GM10847 (cell line): Measurements from ENCODE around the gene MAOB.

Experiments used
- POLR2A ChIP-seq: IDR thresholded peaks from 2 replicates; pipeline ENCODE4 v1.6.1; 2011; ENCODE audit not compliant: insufficient read length; ENCODE audit errors: extremely low read depth

The MAOB gene

GRCh38 chrX:43822014-43822413 lies 60.2 kb downstream of the MAOB start:
- TF ChIP-seq POLR2A, result no peak

- TF ChIP-seq POLR2A, result no peak
Measured at GRCh38 chrX:43817444-43817843, 64.8 kb downstream of the MAOB start.

DNA sequence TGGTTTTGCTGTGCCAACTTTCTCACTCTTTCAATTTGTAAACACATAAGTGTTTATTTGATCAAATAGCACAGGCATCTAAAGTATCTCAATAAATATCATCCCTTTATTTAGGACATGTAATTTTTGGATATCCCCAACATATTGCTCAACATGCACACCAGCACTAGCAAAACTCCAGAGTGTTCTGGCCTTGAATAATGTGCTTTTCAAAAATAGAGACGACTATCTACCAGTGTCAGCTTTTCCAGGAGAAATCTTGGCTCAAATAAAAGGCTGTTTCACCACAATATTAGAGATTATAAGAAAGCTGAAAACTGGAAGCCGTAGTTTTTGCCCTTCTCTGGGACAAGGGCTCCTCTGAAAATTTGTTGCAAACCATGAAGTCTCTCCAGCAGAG lies 67.0 kb downstream of the MAOB start:
- TF ChIP-seq POLR2A, result no peak

DNA sequence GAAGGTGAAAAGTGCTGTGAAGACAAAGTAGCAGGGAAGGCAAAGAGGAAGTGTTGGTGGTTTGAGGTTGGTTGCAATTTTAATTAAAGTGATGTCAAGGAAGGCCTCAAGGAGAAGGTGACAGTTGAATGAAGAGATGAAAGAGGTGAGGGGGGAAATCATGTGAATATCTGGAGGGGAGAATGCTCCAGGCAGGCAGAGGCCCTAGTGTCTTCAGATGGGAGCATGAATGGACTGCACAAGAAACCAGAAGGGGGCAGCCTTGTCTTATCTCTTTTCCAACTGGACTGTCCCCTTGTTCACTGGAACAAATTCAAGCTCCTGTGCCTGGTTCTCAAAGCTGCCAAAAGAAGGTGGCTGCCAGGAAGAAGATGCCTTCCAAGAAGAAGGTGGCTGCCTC lies 68.4 kb downstream of the MAOB start:
- TF ChIP-seq POLR2A, result no peak

DNA sequence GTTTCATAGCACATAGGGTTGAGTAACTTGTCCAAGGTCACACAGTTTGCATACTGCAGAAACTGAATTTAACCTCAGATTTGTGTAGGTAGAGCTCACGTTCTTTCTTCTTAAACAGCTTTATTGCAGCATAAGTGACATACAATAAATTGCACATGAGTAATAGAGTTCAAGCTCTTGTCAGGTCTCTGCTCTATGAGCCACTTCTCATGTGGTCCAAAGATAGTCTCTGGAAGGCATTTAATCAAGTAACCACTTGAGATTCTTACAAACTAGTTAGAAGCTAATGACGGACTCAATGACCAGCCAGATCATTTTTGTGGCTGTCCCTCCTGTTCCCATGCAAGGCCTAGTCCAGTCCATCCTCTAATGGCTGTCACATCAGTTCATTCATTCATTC lies 68.9 kb downstream of the MAOB start:
- TF ChIP-seq POLR2A, result no peak

DNA sequence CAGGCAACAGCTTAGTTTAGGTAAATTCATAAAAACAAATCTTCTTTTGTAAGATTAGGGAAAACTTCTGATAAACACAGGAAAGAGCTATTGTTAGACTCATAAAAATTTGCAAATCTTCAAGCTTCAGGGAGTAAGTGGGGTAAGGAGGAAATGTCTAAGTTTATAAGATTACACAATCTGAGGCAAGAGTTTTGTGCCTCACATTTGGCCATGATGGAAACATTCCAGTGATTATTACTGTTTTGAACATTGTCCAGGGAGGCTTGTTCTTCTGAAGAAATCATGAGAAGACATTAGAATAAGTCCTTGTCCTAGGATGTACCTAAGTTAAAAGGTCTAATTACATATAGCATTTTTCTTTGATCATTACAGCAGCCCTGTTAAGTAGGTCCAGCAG lies 72.8 kb downstream of the MAOB start:
- TF ChIP-seq POLR2A, result no peak

GRCh38 chrX:43808231-43808630 lies 74.0 kb downstream of the MAOB start:
- TF ChIP-seq POLR2A, result no peak

DNA sequence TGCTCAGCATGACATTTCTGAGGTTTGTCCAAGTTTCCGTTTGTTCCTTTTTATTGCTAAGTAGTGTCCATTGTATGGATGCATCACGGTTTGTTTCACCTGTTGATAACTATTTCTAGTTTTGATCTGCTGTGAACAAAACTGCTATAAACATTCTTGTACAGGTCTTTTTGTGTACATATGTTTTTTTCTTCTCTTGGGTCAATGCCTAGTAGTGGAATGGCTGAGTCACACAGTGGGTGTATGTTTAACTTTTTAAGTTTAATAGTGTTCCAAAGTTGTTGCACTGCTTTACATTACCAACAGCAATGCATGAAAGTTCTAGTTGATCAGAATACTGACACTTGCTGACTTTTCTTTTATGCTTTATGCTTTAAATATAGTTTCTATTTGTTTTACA lies 76.7 kb downstream of the MAOB start:
- TF ChIP-seq POLR2A, result no peak

- TF ChIP-seq POLR2A, result no peak
Measured at GRCh38 chrX:43804021-43804420, 78.2 kb downstream of the MAOB start.

DNA sequence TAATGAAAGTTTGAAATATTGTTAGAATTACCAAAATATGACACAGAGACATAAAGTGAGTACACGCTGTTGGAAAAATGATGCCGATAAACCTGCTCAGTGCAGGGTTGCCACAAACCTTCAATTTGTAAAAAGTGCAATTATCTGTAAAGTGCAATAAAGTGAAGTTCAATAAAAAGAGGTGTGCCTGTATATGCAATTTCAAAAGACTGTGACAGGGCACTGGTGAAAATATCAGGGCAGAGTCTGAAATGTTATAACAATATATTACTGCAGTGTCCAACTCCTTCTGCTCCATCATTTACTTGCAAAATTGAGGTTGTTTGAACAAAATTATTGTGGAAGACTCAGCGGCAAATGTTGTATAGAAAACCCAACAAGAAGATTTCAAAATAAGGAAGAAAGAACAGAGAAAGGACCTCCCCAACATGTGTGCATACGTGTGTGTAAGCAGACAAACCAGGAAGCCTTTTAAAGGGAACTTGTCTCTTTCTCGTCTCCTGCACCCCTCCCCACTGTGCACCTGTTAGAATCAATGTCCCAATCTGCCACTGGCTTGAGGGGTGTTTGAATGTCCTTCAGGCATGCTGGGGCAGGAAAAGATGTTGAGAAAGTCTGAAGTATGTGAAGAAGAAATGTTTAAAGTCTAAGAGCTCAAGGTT lies 96.2 kb downstream of the MAOB start:
- TF ChIP-seq POLR2A, result no peak

DNA sequence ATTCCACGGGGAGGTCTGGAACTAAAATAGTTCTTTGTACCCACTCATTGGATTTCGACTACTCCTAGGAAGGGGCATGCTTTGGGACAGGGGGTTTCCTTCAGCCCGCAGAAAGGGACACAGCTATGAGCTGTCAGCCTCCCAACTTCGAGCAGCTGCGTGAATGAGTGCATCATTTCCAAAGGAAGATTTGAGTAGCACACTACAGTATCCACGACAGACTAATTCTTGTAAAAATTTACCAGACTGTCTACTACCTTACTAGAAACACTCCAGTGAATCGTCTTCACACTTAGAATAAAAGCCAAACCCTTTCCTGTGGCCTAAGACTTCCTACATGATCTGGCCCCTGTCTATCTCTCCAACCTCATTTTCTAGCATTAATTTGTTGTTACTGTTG lies 124.2 kb downstream of the MAOB start:
- no peak for TF ChIP-seq POLR2A

DNA sequence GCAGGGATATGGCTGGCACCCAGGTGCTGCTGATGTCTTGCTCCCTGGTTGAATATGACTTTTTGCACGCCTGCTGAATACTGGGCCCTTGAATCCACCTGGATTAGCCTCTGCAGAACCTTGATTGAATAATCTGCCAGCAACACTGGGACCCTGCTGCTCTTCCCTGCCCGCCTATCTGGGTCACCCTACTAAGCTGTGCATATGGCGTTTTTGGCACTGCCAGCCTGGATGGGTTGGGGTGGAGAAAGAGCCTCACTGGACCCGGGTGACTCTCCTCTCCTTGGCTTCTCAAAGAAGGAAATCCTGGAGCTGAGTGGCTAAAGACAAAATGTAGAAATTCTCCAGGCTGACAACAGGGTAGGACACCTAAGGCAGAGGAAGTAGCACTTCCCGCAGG lies 126.2 kb downstream of the MAOB start:
- no peak for TF ChIP-seq POLR2A

DNA sequence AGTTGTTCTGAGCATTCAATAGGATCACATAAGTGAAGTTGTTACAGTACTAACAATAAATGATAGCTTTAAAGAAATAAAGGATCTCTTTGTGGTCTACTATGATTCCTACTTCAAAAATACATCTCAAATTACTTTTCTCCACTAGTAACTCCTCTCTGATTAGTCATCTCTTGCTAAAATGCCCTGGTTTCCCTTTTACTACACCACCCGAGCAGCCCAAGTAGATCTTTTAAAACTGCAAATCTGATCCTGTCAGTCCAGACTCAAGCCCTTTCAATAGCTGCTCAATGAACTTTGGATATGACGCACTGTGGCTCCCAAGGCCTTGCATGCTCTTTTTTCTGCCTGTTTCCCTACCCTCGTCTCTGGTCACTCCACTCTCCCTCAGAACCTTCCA lies 128.6 kb downstream of the MAOB start:
- TF ChIP-seq POLR2A, result no peak

DNA sequence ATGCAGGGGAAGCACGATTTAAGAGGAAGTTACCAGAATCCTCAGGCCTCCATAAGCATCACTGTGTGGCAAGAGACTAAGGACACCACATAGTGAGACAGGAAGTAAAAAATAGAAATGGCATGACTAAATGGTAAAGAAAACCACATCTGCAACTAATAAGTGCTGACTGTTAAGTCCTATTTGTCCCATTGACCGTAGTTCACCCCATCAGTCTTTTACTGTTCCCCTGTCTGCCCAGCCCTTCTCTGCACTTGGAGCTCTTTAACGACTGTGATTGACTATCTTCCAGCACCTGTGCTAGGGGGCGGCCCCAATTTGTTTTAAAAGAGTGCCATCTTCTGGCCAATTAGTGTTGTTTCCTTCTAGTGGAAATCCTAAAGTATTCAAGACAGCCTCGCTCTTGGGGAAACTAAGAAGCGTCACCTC lies 132.0 kb downstream of the MAOB start:
- TF ChIP-seq POLR2A, result no peak

- TF ChIP-seq POLR2A, result no peak
Measured at GRCh38 chrX:43747476-43747875, 134.8 kb downstream of the MAOB start.

DNA sequence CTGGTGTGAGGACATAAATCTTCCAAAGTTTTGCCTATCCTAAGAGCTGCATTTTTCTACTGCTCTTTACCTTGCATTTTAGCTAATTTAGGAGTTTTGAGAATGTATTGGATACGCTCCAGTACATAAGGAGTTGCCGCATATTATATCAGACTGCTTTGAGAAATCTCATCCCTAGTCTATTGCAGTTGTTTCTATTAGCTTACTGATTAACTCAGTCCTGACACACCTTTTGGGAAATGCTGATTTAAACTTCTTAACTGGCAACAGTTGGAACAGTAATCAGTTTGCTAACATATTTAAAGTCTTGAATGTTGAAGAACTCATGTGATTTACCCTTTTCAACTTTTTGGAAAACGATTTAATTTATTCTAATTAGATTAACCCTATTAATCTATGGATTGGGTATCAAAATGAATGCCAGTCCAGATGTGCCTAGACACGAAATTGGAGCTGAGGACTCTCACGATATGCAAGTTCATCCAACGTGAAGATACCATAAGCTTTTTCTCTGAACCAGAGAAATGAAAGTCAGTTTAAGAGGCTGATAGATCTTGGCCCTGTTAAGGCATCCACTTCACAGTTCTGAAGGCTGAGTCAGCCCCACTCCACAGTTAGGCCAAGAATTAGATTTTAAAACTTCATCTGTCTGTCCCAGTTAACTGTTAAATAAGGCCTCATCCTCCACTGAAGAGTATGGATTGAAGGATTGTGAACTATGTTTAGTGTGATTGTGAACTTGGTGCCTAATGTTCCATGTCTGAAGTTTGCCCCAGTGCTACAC lies 136.1 kb downstream of the MAOB start:
- no peak for TF ChIP-seq POLR2A

GRCh38 chrX:43744284-43744683 lies 138.0 kb downstream of the MAOB start:
- no peak for TF ChIP-seq POLR2A

GRCh38 chrX:43743100-43743822 lies 139.0 kb downstream of the MAOB start:
- no peak for TF ChIP-seq POLR2A
